ENCODE data around the gene MAD1L1.
"Not testable (repeated sequence)": the region's sequence is repeated elsewhere in the genome, so short reads cannot be mapped to it uniquely, and the experiment has no call there.

MAD1L1 gene

GRCh38 chr7:1860881-1861798, 371.6 kb downstream of the MAD1L1 start:
- DNase-seq (ENCODE audit: low read depth) = not testable (repeated sequence)

DNA sequence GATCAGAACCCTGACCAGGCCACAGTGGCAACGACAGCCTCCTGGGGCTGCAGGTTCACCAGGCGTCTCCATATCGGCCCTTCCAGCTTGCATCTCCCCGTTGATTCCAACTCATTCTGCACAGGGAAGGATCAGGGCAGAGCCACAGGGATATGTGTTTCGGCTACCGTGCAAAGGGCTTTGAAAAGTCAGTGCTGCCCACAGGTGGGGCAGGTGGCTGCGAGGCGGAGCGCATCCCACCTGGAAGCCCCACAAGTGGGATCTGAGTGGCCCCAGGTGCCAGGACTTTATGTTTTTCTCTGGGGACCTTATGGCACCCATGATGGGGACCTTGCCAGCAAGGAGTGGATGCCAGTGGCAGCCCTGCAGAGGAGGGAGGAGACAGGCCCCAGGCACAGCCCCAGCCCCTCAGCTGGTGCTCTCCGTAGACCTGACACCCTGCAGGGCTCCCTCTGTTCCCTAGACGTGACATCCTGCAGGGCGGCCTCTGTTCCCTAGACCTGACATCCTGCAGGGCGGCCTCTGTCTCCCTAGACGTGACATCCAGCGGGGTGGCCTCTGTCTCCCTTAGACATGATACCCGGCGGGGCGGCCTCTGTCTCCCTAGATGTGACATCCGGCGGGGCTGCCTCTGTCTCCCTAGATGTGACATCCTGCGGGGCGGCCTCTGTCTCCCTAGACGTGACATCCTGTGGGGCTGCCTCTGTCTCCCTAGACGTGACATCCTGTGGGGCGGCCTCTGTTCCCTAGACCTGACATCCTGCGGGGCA, 373.3 kb downstream of the MAD1L1 start:
- DNase-seq (ENCODE audit: low read depth) = no peak

DNA sequence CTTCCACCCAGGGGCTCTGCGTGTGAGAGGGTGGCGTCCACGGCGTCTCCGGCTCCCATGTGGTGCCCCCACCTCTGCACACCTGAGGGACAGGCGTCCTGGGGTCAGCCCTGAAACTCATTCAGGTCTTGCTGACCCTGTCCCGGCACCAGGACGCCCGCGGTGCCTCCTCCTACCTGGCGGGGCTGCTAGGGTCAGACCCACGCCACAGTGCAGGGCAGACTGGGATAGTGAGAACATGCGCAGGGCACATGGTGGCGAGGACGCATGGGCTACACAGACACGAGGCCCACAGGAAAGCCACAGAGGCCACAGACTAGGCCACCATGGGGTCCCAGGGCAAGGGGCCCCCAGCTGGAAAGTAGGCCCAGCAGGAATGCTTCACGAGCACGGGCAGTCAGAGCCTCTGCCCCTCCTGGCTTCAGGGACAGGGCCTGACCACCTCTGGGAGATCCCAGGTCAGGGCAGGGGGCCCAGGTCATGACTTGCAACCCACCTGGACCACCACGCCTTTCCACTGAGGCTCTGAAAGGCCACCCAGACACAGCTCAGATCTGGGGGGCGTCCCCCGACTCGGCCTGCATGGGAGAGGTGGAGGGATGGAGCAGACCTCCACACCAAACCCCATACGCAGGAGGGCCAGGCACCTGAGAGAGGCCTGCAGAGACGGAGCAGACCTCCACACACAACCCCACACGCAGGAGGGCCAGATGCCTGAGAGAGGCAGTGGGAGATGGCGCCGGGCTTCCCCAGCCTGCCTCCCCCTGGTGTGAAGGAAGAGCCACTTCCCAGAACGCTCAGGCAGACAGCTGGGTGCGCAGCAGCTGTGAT, 374.1 kb downstream of the MAD1L1 start:
- DNase-seq (ENCODE audit: low read depth) = no peak

DNA sequence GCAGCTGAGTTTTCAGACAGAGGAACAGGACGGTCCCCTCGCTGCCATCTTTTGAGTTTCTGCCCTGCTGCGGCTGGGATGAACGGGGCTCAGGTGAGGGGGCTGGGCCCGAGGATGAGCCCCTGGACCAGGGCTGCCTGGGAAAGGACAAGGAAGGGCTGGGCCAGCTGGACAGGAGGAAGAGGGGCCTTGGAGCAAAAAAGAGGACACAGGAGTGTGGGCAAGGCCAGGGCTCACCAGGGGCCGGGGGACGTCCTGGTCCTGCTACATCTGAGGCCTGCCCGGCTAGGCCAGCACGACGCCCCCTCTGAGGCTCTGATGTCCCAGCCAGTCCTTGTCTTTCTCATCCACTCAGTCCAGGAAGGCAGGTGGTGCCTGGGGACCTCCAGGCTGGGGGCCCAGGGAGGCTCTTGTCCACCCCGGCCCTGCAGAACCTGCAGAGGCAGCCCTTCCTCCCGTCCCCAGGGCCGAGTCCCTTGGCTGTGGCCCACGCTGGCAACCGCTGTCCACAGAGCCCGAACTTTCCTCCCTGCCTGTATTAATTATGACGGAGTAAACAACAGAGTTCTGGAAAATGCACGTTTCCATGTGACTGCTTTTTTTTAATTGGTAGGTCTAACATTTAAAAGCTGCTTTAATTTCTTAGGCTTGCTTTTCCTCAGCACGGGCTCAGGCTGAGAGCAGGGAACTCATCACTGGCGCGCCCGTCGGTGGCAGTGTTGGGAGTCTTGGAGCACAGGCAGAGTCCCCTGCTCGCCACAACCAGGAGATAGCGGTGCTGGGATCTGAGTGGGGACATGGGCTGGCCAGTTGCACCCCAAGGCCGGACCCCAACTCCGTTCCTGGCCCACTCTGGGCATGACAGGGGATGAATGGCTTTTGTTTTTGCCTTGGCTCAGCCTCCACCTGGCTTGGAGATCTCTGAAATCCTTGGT, 375.0 kb downstream of the MAD1L1 start:
- DNase-seq (ENCODE audit: low read depth) = no peak

GRCh38 chr7:1856888-1857441, 375.8 kb downstream of the MAD1L1 start:
- DNase-seq (ENCODE audit: low read depth) = no peak

- DNase-seq (ENCODE audit: low read depth) = no peak
These were observed 376.4 kb downstream of the MAD1L1 start for GRCh38 chr7:1856161-1856887.

GRCh38 chr7:1855725-1856160, 377.0 kb downstream of the MAD1L1 start:
- DNase-seq (ENCODE audit: low read depth) = no peak

DNA sequence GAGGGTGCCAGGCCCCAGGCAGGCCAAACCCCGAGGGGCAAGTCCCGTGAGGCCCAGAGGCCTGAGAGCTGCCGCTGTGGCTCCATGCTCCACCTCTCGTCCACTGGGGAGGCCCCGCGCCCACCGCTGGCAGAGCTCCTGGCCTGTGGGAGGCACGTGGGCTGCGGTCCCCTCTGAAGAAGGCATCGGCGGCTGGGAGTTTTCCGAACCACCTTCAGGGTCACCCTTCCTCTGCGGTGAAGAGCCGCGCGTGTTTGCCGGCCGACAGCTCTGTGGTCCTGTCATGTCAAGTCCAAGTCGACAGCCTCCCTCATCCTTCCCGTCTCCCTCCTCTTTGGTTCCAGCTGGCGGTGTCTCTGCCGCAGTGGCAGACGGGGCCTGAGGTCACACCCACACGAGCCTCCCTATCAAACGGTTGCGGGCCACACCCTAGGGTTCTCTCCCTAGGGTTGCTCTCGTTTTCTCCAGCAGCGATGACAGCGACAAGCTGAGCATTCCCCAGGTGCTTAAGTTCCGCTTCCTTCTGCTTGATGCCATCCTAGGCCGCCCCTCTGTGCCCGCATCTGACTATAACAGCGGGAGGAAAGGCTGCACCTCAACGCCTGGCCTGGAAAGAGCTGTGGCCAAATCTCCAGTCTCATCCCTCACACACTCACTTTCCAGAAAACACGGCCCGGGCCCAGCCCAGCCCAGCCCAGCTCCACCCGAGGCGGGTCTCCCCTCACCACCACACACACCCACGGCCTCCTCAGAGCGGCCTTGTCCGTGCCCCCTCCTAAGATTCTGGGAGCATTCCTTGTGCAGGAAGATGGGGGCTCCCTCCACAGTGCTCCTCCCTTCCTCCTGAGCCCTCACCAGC, 377.6 kb downstream of the MAD1L1 start:
- no peak for DNase-seq (ENCODE audit: low read depth)

GRCh38 chr7:1853986-1854865, 378.5 kb downstream of the MAD1L1 start:
- no peak for DNase-seq (ENCODE audit: low read depth)

GRCh38 chr7:1853431-1853985, 379.2 kb downstream of the MAD1L1 start:
- no peak for DNase-seq (ENCODE audit: low read depth)

- no peak for DNase-seq (ENCODE audit: low read depth)
These were observed 380.0 kb downstream of the MAD1L1 start for GRCh38 chr7:1852517-1853430.

GRCh38 chr7:1851721-1852516, 380.8 kb downstream of the MAD1L1 start:
- no peak for DNase-seq (ENCODE audit: low read depth)

DNA sequence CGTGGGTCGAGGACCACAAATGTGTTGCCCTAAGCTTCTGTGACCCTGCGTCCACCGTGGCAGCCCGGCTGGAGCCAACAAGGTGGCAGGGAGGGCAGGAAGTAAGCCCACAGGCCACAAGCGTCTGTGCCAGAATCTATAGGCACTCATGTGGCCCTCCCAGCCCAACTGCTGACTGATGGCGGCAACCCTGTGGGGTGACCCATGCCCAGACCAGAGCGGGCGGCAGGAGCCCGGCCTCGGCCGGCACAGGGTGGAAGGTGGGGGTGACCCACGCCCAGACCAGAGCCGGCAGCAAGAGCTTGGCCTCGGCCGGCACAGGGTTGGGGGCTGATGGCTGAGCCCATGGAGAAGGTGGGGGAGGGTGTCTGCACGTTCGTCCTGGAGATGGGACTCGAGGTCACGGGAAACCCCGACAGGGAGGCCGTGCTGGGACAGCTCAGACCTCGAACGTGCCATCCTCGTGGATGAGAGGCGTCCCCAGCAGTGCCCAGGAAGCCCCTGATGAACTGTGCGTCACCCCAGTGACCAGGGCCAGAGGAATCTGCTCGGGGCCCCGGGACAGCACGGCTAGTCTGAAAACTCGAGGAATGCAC, 381.7 kb downstream of the MAD1L1 start:
- DNase-seq (ENCODE audit: low read depth) = no peak

DNA sequence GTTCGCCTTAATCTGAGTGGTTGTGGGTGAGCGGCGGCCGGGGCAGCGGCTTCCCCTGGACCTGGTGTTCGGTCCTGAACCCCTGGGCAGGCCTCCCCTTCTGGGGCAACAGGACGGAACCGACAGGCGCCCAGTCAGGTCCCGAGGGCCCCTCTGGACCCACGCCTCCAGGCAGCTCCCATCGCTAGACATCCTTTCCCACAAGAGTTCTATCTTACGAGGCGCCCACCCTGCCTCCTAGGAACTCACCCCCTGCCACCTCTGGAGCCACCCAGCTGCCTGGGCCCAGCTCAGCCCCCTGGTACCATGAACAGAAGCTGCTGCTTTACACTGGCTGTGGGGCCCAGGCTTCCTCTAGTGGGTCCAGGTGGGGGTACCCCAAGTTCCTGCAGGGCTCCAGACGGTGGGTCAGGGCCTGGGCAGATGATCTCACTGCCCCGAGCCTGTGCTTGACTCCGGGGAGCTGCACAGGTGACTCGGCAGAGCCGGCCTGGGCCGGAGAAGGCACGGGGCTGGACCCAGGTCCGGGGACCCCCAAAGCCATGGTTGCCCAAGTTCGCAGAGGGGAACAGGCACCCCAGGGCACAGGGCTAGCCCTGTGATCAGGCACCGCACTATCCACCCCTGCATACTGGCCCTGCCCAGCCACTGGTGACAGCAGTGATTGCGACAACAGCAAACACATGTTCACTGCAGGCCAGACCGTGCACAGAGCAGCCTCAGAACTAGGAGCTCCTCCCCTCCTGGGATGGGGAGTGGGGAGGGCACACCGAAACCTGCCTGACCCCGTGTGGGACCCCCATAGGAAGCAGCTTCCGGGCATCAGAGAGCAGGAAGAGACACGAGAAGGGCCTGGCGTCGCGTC, 382.4 kb downstream of the MAD1L1 start:
- no peak for DNase-seq (ENCODE audit: low read depth)
